Amniotic stem cell (primary cell): ENCODE results near the gene ESPN.
"Not testable (repeated sequence)": the region's sequence is repeated elsewhere in the genome, so short reads cannot be mapped to it uniquely, and the experiment has no call there.

Experiments used
- DNase-seq: peaks from one replicate; lab custom pipeline; 2025; lab: John Stamatoyannopoulos, UW

ESPN gene

GRCh38 chr1:6483017-6483760 lies 58.6 kb downstream of the ESPN start:
- DNase-seq, result no peak

GRCh38 chr1:6483761-6484117 lies 59.2 kb downstream of the ESPN start:
- DNase-seq, result no peak

- DNase-seq, result no peak
Observed at GRCh38 chr1:6484826-6485167, 60.2 kb downstream of the ESPN start.

GRCh38 chr1:6485168-6486101 lies 60.9 kb downstream of the ESPN start:
- DNase-seq, result no peak

- peak; percentile 86 for DNase-seq
Observed at GRCh38 chr1:6486433-6487011, 61.9 kb downstream of the ESPN start.

- no peak for DNase-seq
Observed at GRCh38 chr1:6487804-6488484, 63.4 kb downstream of the ESPN start.

- DNase-seq, result no peak
Observed at GRCh38 chr1:6488602-6489382, 64.2 kb downstream of the ESPN start.

- DNase-seq, result no peak
Observed at GRCh38 chr1:6489383-6489765, 64.8 kb downstream of the ESPN start.

- peak; percentile 28 for DNase-seq
Observed at GRCh38 chr1:6489799-6490180, 65.2 kb downstream of the ESPN start.

- peak; percentile 42 for DNase-seq
Observed at GRCh38 chr1:6490181-6491080, 65.9 kb downstream of the ESPN start.

- no peak for DNase-seq
Observed at GRCh38 chr1:6491081-6491449, 66.5 kb downstream of the ESPN start.

- peak; percentile 34 for DNase-seq
Observed at GRCh38 chr1:6491480-6491962, 66.9 kb downstream of the ESPN start, which contains the start of gene PLEKHG5. Gene PLEKHG5 (minus strand): TSS chr1:6491667. CDS start chr1:6477571, 14,096 bp downstream.

- no peak for DNase-seq
Observed at GRCh38 chr1:6491966-6492365, 67.4 kb downstream of the ESPN start.

GRCh38 chr1:6493834-6494223 lies 69.3 kb downstream of the ESPN start:
- not testable (repeated sequence) for DNase-seq

- no peak for DNase-seq
Observed at GRCh38 chr1:6494627-6495026, 70.1 kb downstream of the ESPN start.

GRCh38 chr1:6495041-6495441 lies 70.5 kb downstream of the ESPN start:
- no peak for DNase-seq

GRCh38 chr1:6495540-6496364 lies 71.2 kb downstream of the ESPN start:
- no peak for DNase-seq

GRCh38 chr1:6496365-6496721 lies 71.8 kb downstream of the ESPN start:
- no peak for DNase-seq

GRCh38 chr1:6496890-6497214 lies 72.3 kb downstream of the ESPN start:
- DNase-seq, result no peak
